ENCODE measurements around the gene RPN1.

The RPN1 gene

GRCh38 chr3:128648940-128649663, 1.5 kb downstream of the RPN1 start:
- DNase-seq = no peak

GRCh38 chr3:128648402-128648801, 2.2 kb downstream of the RPN1 start:
- no peak for DNase-seq

- DNase-seq = no peak
Measured at GRCh38 chr3:128647307-128647706, 3.3 kb downstream of the RPN1 start.

DNA sequence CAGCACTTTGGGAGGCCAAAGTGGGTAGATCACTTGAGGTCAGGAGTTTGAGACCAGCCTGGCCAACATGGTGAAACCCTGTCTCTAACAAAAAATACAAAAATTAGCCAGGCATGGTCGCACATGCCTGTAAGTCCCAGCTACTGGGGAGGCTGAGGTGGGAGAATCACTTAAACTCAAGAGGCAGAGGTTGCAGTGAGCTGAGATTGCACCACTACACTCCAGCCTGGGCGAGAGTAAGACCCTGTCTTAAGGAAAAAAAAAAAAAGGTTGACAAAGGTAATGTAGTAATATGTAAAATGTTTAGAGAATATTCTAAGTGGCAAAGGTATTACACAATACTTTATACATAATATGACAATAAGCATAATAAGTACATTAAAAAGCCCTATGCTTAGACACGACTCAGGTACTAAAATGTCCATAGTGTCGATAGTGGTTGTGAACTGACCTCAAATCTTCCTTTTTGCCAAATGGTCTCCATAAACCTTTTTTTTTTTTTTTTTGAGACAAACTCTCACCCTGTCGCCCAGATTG, 16.5 kb downstream of the RPN1 start:
- DNase-seq = no peak

DNA sequence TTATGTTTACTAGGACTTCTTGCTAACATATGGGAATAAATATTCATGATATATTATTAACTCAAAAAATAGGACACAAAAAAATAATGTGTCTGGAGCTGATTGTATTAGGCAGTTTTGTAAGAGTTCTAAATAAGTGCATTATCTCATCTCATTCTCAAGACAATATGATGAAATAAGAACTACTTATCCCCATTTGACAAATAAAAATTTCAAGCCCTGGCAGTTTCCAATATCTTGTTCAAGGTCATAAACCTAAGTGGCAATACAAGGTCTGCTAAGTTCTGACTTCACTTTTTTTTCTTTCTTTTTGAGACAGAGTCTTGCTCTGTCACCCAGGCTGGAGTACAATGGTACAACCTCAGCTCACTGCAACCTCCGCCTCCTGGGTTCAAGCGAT, 18.3 kb downstream of the RPN1 start:
- no peak for DNase-seq

DNA sequence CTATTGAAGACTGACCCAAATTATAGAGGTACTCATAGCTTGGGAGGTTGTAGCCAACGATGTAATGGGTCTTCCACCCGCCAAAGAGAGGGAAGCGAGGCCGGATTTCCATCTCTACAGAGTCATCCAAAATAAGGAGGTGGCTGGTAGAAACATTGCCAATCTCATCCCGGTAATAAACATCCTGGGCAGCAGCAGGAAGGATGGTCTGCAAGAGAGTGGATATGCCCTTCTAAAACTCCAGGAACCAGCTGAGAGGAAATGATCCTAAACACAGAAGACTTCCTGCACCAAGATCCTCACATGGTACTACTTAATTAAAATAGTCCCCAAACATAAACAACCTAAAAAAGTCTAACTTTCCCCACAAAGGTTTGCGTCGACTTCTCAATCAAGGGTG, 20.7 kb downstream of the RPN1 start:
- no peak for DNase-seq

GRCh38 chr3:128625409-128625945, 25.1 kb downstream of the RPN1 start:
- DNase-seq = no peak

DNA sequence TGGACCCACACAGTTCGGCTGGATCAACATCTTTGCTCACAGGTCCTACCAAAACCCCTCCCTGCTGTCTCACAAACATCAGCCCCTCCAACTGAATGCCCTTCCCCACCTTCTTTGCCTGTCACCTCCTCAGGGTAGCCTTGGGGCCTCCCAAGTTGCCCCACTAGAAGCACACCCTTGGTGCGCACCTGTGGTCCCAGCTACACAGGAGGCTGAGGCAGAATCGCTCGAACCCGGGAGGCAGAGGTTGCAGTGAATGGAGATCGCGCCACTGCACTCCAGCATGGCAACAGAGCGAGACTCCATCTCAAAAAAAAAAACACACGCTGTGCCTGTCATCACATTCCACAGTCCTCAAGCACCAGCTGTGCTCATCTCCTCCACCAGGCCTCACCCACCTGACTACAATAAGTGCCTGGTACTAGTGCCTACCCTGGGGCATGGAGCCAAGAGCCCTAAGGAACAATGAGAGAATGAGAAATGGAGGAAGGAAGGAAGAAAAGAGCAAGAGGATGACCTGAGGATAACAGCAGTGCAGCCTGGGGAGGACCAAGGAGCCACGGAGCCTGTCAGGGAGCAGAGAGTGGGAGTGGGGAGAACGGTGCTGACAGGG, 26.0 kb downstream of the RPN1 start:
- DNase-seq = no peak

GRCh38 chr3:128623762-128624176, 26.8 kb downstream of the RPN1 start:
- DNase-seq = no peak

GRCh38 chr3:128621931-128622330, 28.7 kb downstream of the RPN1 start:
- no peak for DNase-seq

- no peak for DNase-seq
Measured at GRCh38 chr3:128621234-128621633, 29.4 kb downstream of the RPN1 start.

GRCh38 chr3:128620268-128620691, 30.3 kb downstream of the RPN1 start:
- DNase-seq = no peak

GRCh38 chr3:128619146-128619890, 31.3 kb downstream of the RPN1 start:
- DNase-seq = no peak

GRCh38 chr3:128618398-128618726, 32.3 kb downstream of the RPN1 start:
- DNase-seq = no peak

DNA sequence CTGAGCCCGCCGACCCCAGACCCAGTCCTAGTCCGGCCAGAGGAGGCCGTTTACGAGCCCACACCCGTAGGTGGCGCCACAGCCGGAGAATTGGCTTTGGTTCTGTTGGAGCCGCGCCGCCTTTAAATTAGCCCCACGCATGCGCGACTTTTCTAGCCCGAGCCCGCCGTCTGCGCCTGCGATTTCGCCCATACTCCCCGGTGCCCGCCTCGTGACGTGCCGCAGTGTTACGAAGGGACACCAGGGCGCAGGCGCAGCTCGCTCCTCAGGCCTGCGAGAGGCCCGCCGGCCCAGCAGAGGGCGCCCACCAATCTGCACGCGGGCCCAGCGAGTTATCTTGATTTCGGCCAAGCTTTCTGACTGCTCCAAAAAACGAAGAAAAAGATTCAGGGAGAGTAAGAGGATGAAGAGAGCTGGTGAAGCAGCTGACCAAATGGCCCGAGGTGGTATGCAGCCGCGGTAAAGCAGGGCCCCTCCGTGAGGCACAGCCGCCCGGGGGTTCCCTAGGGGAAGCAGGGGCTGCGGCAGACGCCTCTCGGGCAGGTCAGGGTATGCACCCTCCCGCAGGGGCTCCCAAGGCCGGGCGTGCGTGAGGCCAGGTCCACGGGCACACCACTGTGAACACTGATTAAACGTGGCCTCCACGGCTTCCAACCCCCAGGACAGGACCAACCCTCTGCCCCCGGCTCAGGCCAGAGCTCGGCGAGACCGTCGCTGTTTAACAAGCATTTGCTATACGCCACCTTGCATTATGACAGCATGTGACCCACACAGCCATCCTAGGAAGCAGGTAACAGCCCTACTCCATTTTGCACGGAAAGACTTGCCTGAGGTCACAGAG, 32.8 kb downstream of the RPN1 start:
- peak; percentile 92 to 99 for DNase-seq

DNA sequence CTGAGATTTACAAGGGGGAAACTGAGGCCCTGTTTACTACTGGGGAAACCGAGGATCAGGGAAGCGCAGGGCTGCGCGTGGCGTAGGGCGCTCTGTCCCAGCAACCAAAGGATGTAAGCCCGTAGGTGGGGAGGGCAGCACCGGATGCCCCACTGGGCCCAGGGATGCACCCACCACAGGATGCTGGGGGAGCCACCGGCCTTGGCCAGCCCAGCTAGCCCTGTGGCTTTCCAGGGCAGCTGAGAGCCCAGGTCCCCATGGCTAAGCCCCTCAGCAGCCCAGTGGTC, 33.4 kb downstream of the RPN1 start:
- no peak for DNase-seq

DNA sequence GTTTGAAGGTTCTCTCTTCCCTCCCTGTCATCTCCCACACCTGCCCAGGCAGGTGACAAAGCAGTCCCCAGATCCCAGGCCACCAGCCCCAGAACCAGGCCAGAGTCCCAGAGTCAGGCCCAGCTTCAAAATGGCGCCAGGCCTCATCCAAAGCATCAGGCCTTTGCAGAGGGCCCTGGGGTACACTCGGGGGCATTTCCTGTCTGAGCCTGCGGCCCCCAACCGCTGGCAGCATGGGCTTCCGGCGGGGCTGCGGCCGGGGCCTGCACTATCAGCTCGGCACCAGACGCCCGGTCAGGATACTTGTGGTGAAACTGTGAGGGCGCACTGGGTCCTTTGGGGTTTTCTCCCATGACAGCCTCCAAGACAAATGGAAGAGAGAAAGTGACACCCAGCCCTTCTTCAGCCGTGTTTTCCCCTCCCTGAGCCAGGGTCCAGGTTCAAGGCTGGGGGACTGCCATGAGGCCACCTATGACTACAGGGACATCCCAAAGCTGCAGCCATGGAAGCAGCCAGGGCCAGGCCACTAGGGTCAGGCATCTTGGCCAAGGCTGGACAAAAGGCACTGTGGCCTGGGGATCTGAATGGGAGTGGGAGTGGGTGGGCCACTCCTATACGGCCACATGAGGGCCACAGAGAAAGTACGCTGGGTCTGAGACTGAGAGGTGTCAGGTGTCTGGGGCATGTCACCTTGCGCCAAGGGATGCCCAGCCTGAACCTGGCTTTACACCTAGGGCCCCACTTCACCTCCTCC, 33.9 kb downstream of the RPN1 start:
- no peak for DNase-seq

DNA sequence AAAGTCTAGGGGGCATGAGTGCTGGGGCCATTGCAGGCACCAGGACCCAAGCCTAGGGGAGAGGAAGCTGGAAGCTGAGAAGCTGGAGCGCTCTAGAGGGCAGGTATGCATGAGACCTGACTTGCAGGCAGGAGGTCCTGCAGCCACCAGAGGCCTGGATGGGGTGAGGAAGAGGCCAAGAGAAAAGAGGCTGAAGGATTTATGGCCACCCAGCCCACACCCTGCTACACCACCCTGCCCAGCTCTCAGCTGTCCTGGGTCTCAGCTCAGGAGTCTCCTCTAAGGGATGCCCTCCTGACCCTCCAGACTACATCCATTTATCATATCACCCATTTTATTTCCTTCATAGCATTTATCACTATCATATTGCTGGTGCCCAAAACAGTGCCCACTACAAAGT, 36.5 kb downstream of the RPN1 start:
- DNase-seq = no peak

GRCh38 chr3:128613083-128613829, 37.4 kb downstream of the RPN1 start:
- no peak for DNase-seq

GRCh38 chr3:128610451-128611070, 40.1 kb downstream of the RPN1 start:
- DNase-seq = no peak

DNA sequence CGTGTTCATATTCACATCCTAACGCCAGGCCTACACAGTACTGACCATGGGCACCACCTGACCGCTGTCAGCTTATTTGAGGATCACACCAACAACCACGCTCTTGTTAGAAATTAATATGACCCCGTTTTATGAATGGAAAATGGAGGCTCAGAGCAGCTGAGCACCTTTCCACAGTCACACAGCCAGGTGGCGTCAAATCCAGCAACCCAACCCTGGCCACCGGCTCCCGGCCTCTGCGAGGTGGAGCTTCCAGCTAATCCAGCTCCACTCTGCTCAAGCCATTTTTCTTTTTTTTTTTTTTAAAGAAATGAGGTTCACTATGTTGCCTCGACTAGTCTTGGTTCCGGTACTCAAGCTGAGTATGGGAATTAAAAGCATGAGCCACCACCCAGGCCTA, 41.3 kb downstream of the RPN1 start:
- DNase-seq = no peak

Data from NCI-H526 (cell line).